GM12878 (cell line): Measurements from ENCODE around the gene RPS28. TPM values are rescaled to one million over a fixed set of nuclear protein-coding genes. Genes with fewer than 3 reads are reported as not detected.

ENCODE experiments used
- BMI1 ChIP-seq: fragments of 450-650 bp; IDR thresholded peaks from 2 replicates; pipeline ENCODE4 v1.6.1; 2016; ENCODE audit warnings: mild to moderate bottlenecking, moderate library complexity, borderline replicate concordance
- DPF2 ChIP-seq: fragments of 450-650 bp; IDR thresholded peaks from 2 replicates; pipeline ENCODE4 v1.6.1; 2017; ENCODE audit warnings: mild to moderate bottlenecking
- ETV6 ChIP-seq, 2 experiments: fragments of 450-650 bp in 1 of 2; IDR thresholded peaks in 1 of 2; conservative IDR thresholded peaks in 1 of 2; 2 replicates each; pipeline ENCODE4 v1.6.1; 2014; ENCODE audit warnings: antibody characterized with exemption in 1 of 2, borderline replicate concordance in 1 of 2, low read depth in 1 of 2, mild to moderate bottlenecking in 1 of 2, moderate library complexity in 1 of 2
- FOS ChIP-seq: IDR thresholded peaks from 3 replicates; pipeline ENCODE4 v1.6.1; 2011; ENCODE audit warnings: borderline replicate concordance; ENCODE audit not compliant: insufficient read length; ENCODE audit errors: extremely low read depth
- IRF5 ChIP-seq: fragments of 450-650 bp; IDR thresholded peaks from 2 replicates; pipeline ENCODE4 v1.6.1; 2017; ENCODE audit warnings: borderline replicate concordance
- MEF2A ChIP-seq: IDR thresholded peaks from 2 replicates; pipeline ENCODE4 v1.6.1; 2011; ENCODE audit warnings: low read depth, mild to moderate bottlenecking, low read length, moderate library complexity; ENCODE audit not compliant: insufficient read depth
- MLLT1 ChIP-seq: fragments of 450-650 bp; IDR thresholded peaks from 2 replicates; pipeline ENCODE4 v1.6.1; 2016; ENCODE audit warnings: mild to moderate bottlenecking
- NR2C1 ChIP-seq: fragments of 450-650 bp; IDR thresholded peaks from 2 replicates; pipeline ENCODE4 v1.6.1; 2017; ENCODE audit warnings: antibody characterized with exemption, mild to moderate bottlenecking, moderate library complexity
- PBX3 ChIP-seq: IDR thresholded peaks from 2 replicates; pipeline ENCODE4 v1.6.1; 2011; ENCODE audit warnings: mild to moderate bottlenecking, low read depth, low read length, moderate library complexity; ENCODE audit not compliant: insufficient replicate concordance
- RAD51 ChIP-seq: fragments of 450-650 bp; IDR thresholded peaks from 2 replicates; pipeline ENCODE4 v1.6.1; 2016; ENCODE audit warnings: moderate library complexity, mild to moderate bottlenecking, inconsistent platforms
- RBBP5 ChIP-seq: fragments of 200-600 bp; sonication (generic); conservative IDR thresholded peaks from 2 replicates; pipeline ENCODE4 v1.6.1; 2016
- RELB ChIP-seq: fragments of 450-650 bp; IDR thresholded peaks from 2 replicates; pipeline ENCODE4 v1.6.1; 2017; ENCODE audit warnings: low read depth, mild to moderate bottlenecking, moderate library complexity
- SIX5 ChIP-seq: IDR thresholded peaks from 2 replicates; pipeline ENCODE4 v1.6.1; 2011; ENCODE audit warnings: mild to moderate bottlenecking, low read depth, low read length, moderate library complexity; ENCODE audit not compliant: severe bottlenecking
- SMAD1 ChIP-seq: fragments of 450-650 bp; IDR thresholded peaks from 2 replicates; pipeline ENCODE4 v1.6.1; 2018; ENCODE audit warnings: mild to moderate bottlenecking, low read depth; ENCODE audit not compliant: partially characterized antibody
- SMC3 ChIP-seq: IDR thresholded peaks from 2 replicates; pipeline ENCODE4 v1.6.1; 2011; ENCODE audit warnings: low read length, improper control_type of control experiment, borderline replicate concordance
- TAF1 ChIP-seq: IDR thresholded peaks from 2 replicates; pipeline ENCODE4 v1.6.1; 2011; ENCODE audit warnings: mild to moderate bottlenecking, low read depth, low read length, borderline replicate concordance
- ZNF687 ChIP-seq: fragments of 450-650 bp; IDR thresholded peaks from 2 replicates; pipeline ENCODE4 v1.6.1; 2017; ENCODE audit warnings: mild to moderate bottlenecking, moderate library complexity
- ZZZ3 ChIP-seq: IDR thresholded peaks from 2 replicates; pipeline ENCODE4 v1.6.1; 2011; ENCODE audit warnings: low read depth; ENCODE audit not compliant: control insufficient read depth, insufficient read length
- polyA plus RNA-seq, 11 experiments: library from polyadenylated mRNA; depleted of rRNA in 4 of 11; unstranded in 6 of 11; stranded (reverse) in 5 of 11; fragments of >200 nt; fragmentation: Nextera tagmentation in 4 of 11; fragmentation: Illumina TruSeq in 1 of 11; extraction: Ambion mirVana in 4 of 11; extraction: Trizol in 1 of 11; gene quantifications; 1 replicate in 1 of 11; 2 replicates in 10 of 11; pipeline versions ENCODE4 v1.2.1 to v1.2.3, GENCODE V29; 2011 to 2016; ENCODE audit warnings: inconsistent platforms in 2 of 11, missing spikeins in 2 of 11, low read depth in 1 of 11
- total RNA-seq, 4 experiments: library from RNA; depleted of rRNA in 3 of 4; stranded (reverse); fragments of >200 nt in 3 of 4; fragmentation: Illumina TruSeq in 1 of 4; extraction: Trizol in 1 of 4; gene quantifications; 2 replicates each; pipeline versions ENCODE4 v1.2.1 to v1.2.3, GENCODE V29; 2013 to 2021

Gene RPS28
- total and polyA plus RNA-seq, 10 of the 15 experiments (the other 5 are each of a cell fraction or from before 2014, with no cell fraction given): 422 to 3,905 (median 1,580) TPM

GRCh38 chr19:8324186-8325050 is 3.1 kb downstream of the RPS28 start (continued):
- TF ChIP-seq ETV6 (conservative IDR thresholded peaks at IDR 0.05 in 1 of 2, IDR thresholded peaks at IDR 0.05 in 1 of 2; ENCODE audit: borderline replicate concordance in 1 of 2, low read depth in 1 of 2) (no peak), BMI1 (no peak), SMC3 (no peak), MLLT1 (no peak), RAD51 (no peak), SMAD1 (no peak), DPF2 (no peak), MEF2A (no peak), PBX3 (no peak), ZNF687 (no peak), RELB (no peak), ZZZ3 (no peak), FOS (no peak), TAF1 (no peak), SIX5 (no peak), NR2C1 (no peak), RBBP5 (no peak), IRF5 (no peak)
